Psoas muscle (tissue), 8 donors: ENCODE measurements around the gene CSTA. TPM values are rescaled to one million over a fixed set of nuclear protein-coding genes. Genes with fewer than 3 reads are reported as not detected.

Source experiments
- ATAC-seq, 4 donors: fragments of 200-7000 bp; cut with Tn5 transposase; one replicate each; pipeline ENCODE4 v1.9.1; 2020; ENCODE audit warnings: moderate library complexity in 3 of 4, mild to moderate bottlenecking in 2 of 4
- DNase-seq, 2 donors: peaks; one replicate each; pipeline ENCODE4 v3.0.0-alpha.2; 2020
- H3K27ac ChIP-seq: fragments of 200-600 bp; one replicate; pipeline ENCODE4 v1.8.0; 2022
- H3K27me3 ChIP-seq, 3 donors: fragments of 200-600 bp in 1 of 3; one replicate each; pipeline versions ENCODE4 v1.6.1 to v1.8.0; 2013 to 2022; ENCODE audit warnings: low read length in 2 of 3, mild to moderate bottlenecking in 2 of 3, moderate library complexity in 1 of 3; ENCODE audit not compliant: insufficient read depth in 3 of 3
- H3K36me3 ChIP-seq, 2 donors: fragments of 200-600 bp in 1 of 2; one replicate each; pipeline versions ENCODE4 v1.6.1 to v1.8.0; 2013 to 2022; ENCODE audit warnings: low read depth in 1 of 2, mild to moderate bottlenecking in 1 of 2, moderate library complexity in 1 of 2; ENCODE audit not compliant: insufficient read depth in 1 of 2
- H3K4me1 ChIP-seq: fragments of 200-600 bp; one replicate; pipeline ENCODE4 v1.8.0; 2022
- H3K4me3 ChIP-seq: fragments of 200-600 bp; one replicate; pipeline ENCODE4 v1.8.0; 2022; ENCODE audit warnings: mild to moderate bottlenecking
- H3K9me3 ChIP-seq: fragments of 200-600 bp; one replicate; pipeline ENCODE4 v1.8.0; 2022
- CTCF ChIP-seq: fragments of 200-600 bp; IDR thresholded peaks from one replicate; pipeline ENCODE4 v1.8.0; 2022; ENCODE audit warnings: antibody characterized with exemption
- WGBS, 3 donors: extraction: QIAGEN DNeasy Blood & Tissue Kit; methylation state at CpG; one replicate each; pipeline versions ENCODE4 v1.1.6 to v1.1.7; 2013; 5-methylcytosine and 5-hydroxymethylcytosine counted together
- intact Hi-C, 2 donors: fragments of 100-400 bp; cut with DNase I; formaldehyde crosslinking; loops; one replicate each; pipeline versions ENCODE4 v1.11.0 to v1.14.2; 2022
- polyA plus RNA-seq, 3 donors: library from polyadenylated mRNA; stranded (reverse); fragments of 200-250 nt; gene quantifications; one replicate each; pipeline ENCODE4 v1.2.3, GENCODE V29; 2013
- total RNA-seq, 4 donors: library from RNA; stranded (reverse); fragmentation: NEBNext Ultra II Directional in 2 of 4; extraction: Animal tissue kit (Norgen Biotek cat#: 25700) in 2 of 4; gene quantifications; one replicate each; pipeline versions ENCODE4 v1.2.1 to v1.2.4, GENCODE V29; 2021 to 2023
- donor health status: healthy with polysubstance abuse.
- donor health status: DM: no; HTN: no; CAD: no; lungs with moderate emphysema.
- donor health status: Bipolar disorder and iron deficiency.
- donor health status: healthy.
- donor health status: DM: yes; HTN: yes; CAD: no.
- donor health status: DM: no; HTN: no; CAD: no.
- donor health status: DM: no; HTN: no; CAD: no.
- donor health status: DM: yes; HTN: yes; CAD: no.

Gene CSTA
- total and polyA plus RNA-seq, 7 donors: 0.40 to 3.3 (median 0.83) TPM

GRCh38 chr3:122353215-122353614 is 28.2 kb downstream of the CSTA start:
- ATAC-seq: no peak
- TF ChIP-seq CTCF: no peak

DNA sequence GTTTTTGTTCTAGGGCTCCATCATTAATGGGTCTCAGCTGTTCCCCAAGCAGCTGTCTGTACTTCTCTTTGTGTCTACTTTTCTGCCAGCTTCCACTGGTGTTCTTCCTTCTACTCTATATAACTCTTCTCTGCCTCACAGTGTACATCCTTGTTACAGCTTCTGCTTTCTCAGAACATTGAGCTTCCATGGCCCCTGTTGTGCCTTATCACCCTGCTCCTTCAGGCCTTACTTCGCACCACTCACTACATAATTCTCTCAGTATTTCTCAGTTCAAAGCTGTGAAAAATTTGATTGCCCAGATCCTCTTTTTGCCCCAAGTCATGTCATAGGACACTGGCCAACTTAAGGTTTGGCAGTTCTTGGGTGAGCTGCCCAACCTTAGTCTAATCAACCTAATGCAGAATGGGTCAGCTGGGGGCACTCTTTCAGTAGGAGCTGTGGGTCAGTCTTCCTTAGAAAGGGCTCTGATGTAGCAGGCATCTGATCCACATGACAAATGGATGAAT is 28.9 kb downstream of the CSTA start:
- TF ChIP-seq CTCF: no peak
- WGBS, 3 donors: 37 to 85% (median 42%) methylated on average over 1 of the region's 1 CpG

More at GRCh38 chr3:122353215-122353614, 28.2 kb downstream of the CSTA start:
- Histone ChIP-seq H3K27me3 (no peaks in the 10 kb centered on the region), H3K9me3 (no peaks in the 10 kb centered on the region), H3K4me3 (no peak overlapping the region), H3K36me3 (peaks cover 0 to 13% of the 10 kb centered on the region in 2 donors), H3K4me1 (no peaks in the 10 kb centered on the region), H3K27ac (no peak overlapping the region)
- DNase-seq: no peak
- 27% methylated on average over 2 of the region's 2 CpGs for WGBS, 3 donors
- intact Hi-C loops: loop anchor here in 1 of 2 donors (10.0 kb wide), 1 partner anchor 808 kb away; the partner anchor contains the start of gene POLQ

GRCh38 chr3:122355612-122356011 is 30.6 kb downstream of the CSTA start:
- DNase-seq (no peak), ATAC-seq (no peak)
- no peak for TF ChIP-seq CTCF
- H3K9me3 ChIP-seq: no peaks in the 10 kb centered on the region
- H3K4me3 ChIP-seq: no peak overlapping the region
- 74 to 85% (median 76%) methylated on average over 4 of the region's 4 CpGs for WGBS, 3 donors
- H3K27ac ChIP-seq: no peak overlapping the region
- H3K4me1 ChIP-seq: no peaks in the 10 kb centered on the region
- intact Hi-C loops: loop anchor here in 1 of 2 donors (10.0 kb wide), 1 partner anchor 811 kb away; the partner anchor contains the start of gene POLQ
- H3K27me3 ChIP-seq: no peaks in the 10 kb centered on the region
- peaks cover 0 to 33% of the 10 kb centered on the region in 2 donors for H3K36me3 ChIP-seq

More for the DNA sequence above, 28.9 kb downstream of the CSTA start:
- Histone ChIP-seq H3K27ac (no peak overlapping the region), H3K27me3 (no peaks in the 10 kb centered on the region), H3K9me3 (no peaks in the 10 kb centered on the region), H3K36me3 (peaks cover 0 to 20% of the 10 kb centered on the region in 2 donors), H3K4me3 (no peak overlapping the region), H3K4me1 (no peaks in the 10 kb centered on the region)
- no peak for ATAC-seq
- intact Hi-C loops: loop anchor here in 1 of 2 donors (10.0 kb wide), 1 partner anchor 809 kb away; the partner anchor contains the start of gene POLQ
- no peak for DNase-seq

GRCh38 chr3:122356402-122356801 is 31.4 kb downstream of the CSTA start:
- peak in 1 of 4 donors; percentile 60 for ATAC-seq

More at GRCh38 chr3:122356402-122356801, 31.4 kb downstream of the CSTA start:
- no peak overlapping the region for H3K4me3 ChIP-seq
- WGBS, 3 donors: 36 to 78% (median 39%) methylated on average over 4 of the region's 4 CpGs
- H3K27me3 ChIP-seq: no peaks in the 10 kb centered on the region
- H3K27ac ChIP-seq: no peak overlapping the region
- no peak for DNase-seq
- intact Hi-C loops: loop anchor here in 1 of 2 donors (10.0 kb wide), 1 partner anchor 812 kb away; the partner anchor contains the start of gene POLQ
- H3K4me1 ChIP-seq: no peaks in the 10 kb centered on the region
- peak; percentile 22 for TF ChIP-seq CTCF
- H3K9me3 ChIP-seq: no peaks in the 10 kb centered on the region
- H3K36me3 ChIP-seq: peaks cover 0 to 41% of the 10 kb centered on the region in 2 donors
